ENCODE data around the gene PGM5.
"Not testable (repeated sequence)": the region's sequence is repeated elsewhere in the genome, so short reads cannot be mapped to it uniquely, and the experiment has no call there.

- TF ChIP-seq POLR2AphosphoS5 (IDR thresholded peaks at IDR 0.05; ENCODE audit: low read depth, low read length); POLR2A (IDR thresholded peaks at IDR 0.05; ENCODE audit: low read depth, low read length); TAF1 (IDR thresholded peaks at IDR 0.05; ENCODE audit: borderline replicate concordance, low read depth, low read length): not testable (repeated sequence)
Measured at GRCh38 chr9:68383894-68384293, 27.5 kb downstream of the PGM5 start.
